ENCODE measurements around the gene SPTBN5. TPM values are rescaled to one million over a fixed set of nuclear protein-coding genes. Genes with fewer than 3 reads are reported as not detected.

Gene SPTBN5
- total RNA-seq, 1 donor from 2014 or later: 0.32 TPM

DNA sequence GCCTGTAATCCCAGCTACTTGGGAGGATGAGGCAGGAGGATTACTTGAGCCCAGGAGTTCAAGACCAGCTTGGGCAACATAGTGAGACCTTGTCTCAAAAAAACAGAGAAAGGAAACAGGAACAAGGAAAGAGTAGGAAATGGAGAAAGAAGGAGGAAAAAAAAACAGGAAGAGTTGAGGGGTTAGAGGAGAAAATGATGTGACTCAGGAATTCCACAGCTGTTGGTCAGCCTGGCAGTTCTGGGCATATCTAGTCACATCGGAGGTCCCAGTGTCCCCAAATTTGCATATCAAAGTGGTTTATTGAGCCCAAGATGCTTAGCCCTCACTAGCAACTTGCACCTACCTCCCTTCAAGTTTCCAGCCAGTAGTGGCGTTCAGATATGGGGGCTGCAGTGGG, 84.7 kb downstream of the SPTBN5 start:
- peaks cover 2% of the 10 kb centered on the region for H3K27me3 Mint-ChIP-seq (ENCODE audit: unreplicated experiment)

DNA sequence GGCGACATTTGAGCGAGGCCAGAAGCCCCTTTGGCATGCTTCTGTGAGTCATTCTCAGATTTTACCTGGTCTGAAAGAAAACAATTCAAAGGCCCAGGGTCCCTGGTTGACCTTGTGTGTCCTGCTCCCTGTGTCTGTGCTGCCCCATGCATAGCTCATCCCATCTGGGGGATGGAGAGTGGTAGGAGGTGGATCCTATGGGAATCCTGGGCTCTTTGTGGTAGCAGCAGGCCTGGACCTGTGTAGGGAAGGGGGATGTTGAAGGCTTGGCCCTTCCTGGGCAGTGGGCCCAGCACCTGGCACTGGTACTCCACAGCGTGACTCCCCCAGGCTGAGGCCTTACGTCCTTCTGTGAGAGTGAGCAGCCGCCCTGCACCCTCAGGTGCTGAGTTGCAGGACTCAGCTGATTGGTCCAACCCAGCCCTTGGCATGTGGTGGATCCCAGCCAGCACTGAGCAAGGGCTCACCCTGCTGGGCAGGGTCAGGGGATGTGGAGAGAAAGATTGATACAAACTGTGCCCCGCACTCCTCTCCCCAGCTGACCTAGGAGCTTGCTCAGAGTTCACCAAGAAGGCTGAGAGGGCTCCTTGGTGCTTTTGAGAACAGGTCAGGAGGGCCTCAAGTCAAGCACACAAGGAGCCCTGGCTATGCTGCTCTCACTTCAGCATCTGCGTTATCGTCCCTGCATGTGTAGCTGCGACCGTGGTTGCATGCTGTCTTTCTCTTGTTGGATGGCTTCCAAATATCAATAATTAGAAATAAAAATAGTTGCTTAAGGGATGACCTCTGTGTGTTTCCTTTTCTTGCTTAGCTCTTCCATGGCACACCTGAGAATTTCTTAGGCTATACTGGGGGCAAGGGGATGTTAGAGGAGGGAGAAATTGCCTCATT, 87.3 kb downstream of the SPTBN5 start:
- peaks cover 2% of the 10 kb centered on the region for H3K9me3 Mint-ChIP-seq (ENCODE audit: unreplicated experiment)
- peaks cover 2% of the 10 kb centered on the region for H3K27me3 Mint-ChIP-seq (ENCODE audit: unreplicated experiment)
- TF ChIP-seq, protein P1, sequence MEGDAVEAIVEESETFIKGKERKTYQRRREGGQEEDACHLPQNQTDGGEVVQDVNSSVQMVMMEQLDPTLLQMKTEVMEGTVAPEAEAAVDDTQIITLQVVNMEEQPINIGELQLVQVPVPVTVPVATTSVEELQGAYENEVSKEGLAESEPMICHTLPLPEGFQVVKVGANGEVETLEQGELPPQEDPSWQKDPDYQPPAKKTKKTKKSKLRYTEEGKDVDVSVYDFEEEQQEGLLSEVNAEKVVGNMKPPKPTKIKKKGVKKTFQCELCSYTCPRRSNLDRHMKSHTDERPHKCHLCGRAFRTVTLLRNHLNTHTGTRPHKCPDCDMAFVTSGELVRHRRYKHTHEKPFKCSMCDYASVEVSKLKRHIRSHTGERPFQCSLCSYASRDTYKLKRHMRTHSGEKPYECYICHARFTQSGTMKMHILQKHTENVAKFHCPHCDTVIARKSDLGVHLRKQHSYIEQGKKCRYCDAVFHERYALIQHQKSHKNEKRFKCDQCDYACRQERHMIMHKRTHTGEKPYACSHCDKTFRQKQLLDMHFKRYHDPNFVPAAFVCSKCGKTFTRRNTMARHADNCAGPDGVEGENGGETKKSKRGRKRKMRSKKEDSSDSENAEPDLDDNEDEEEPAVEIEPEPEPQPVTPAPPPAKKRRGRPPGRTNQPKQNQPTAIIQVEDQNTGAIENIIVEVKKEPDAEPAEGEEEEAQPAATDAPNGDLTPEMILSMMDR (IDR thresholded peaks at IDR 0.05; ENCODE audit: partially characterized antibody, unreplicated experiment): no peak
- H3K36me3 Mint-ChIP-seq (ENCODE audit: unreplicated experiment): no peaks in the 10 kb centered on the region
- H3K4me1 Mint-ChIP-seq (ENCODE audit: low read depth, unreplicated experiment): peaks cover 2% of the 10 kb centered on the region
- no peak for DNase-seq
- no peak overlapping the region for H3K27ac Mint-ChIP-seq (ENCODE audit: unreplicated experiment)
- H3K4me3 Mint-ChIP-seq (ENCODE audit: unreplicated experiment): no peak overlapping the region

More for the DNA sequence above, 84.7 kb downstream of the SPTBN5 start:
- no peaks in the 10 kb centered on the region for H3K36me3 Mint-ChIP-seq (ENCODE audit: unreplicated experiment)
- H3K4me3 Mint-ChIP-seq (ENCODE audit: unreplicated experiment): no peak overlapping the region
- H3K9me3 Mint-ChIP-seq (ENCODE audit: unreplicated experiment): peaks cover 2% of the 10 kb centered on the region
- TF ChIP-seq, protein P1 (IDR thresholded peaks at IDR 0.05; ENCODE audit: partially characterized antibody, unreplicated experiment): no peak
- H3K4me1 Mint-ChIP-seq (ENCODE audit: low read depth, unreplicated experiment): peaks cover 2% of the 10 kb centered on the region
- no peak overlapping the region for H3K27ac Mint-ChIP-seq (ENCODE audit: unreplicated experiment)
- no peak for DNase-seq

DNA sequence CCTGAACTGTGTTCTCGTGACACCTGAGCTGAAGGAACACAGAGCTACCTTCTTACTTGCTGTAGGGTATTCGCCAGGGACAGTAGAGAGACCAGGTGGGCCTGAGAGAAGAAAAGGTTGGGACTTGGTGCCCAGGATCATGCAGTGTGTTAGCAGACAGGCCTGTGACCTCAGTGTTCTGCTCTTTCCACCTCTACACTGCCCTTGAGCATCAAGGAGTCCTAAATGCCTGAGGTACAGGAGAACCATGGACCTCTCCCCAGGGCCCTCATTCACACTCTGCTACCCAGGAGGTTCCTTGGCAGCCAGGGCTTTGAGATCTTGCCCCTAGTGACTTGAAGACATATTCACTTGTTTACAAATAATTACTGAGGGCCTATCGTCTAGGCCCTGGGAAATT, 88.1 kb downstream of the SPTBN5 start:
- Mint-ChIP-seq H3K4me1 (ENCODE audit: low read depth, unreplicated experiment) (peaks cover 2% of the 10 kb centered on the region), H3K36me3 (ENCODE audit: unreplicated experiment) (no peaks in the 10 kb centered on the region), H3K9me3 (ENCODE audit: unreplicated experiment) (peaks cover under 1% of the 10 kb centered on the region), H3K27me3 (ENCODE audit: unreplicated experiment) (peaks cover 2% of the 10 kb centered on the region), H3K27ac (ENCODE audit: unreplicated experiment) (no peak overlapping the region), H3K4me3 (ENCODE audit: unreplicated experiment) (no peak overlapping the region)
- TF ChIP-seq, protein P1 (IDR thresholded peaks at IDR 0.05; ENCODE audit: partially characterized antibody, unreplicated experiment): no peak
- no peak for DNase-seq

DNA sequence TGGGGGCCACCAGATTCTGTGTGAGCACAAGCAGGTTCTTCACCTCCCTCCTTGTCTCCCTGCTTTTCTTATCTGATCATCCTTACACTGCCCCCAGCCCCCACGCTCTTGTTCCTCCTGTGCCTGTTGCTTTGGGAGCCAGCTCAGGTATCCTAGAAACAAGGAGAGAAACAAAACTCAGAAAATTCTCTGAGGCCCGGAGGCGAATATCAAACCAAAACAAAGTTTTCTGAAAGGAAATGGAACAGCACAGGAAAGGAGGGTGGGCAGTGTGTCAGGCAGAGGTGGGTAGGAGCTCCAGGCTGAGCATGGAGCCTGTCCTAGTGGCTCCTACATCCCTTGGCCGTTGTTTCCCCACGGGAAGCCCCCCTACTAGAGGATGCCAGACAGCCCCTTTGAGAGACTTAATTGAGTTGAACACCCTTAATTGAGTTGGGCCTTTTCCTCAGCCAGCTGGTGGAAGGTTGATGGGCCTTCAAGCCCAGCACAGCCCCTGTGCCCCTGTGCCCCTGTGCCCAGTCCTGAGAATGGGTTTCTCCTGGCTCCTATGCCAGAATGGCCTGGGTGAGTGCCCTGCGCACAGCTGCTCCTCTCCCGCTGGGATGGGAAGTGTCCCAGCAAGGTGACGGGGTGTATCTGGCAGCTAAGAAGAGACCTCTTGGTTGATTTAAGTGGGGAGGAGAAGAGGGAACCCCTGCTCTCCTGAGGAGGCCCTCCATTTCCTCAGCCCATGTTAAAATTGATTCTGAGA, 88.8 kb downstream of the SPTBN5 start:
- TF ChIP-seq, protein P1 (IDR thresholded peaks at IDR 0.05; ENCODE audit: partially characterized antibody, unreplicated experiment): no peak
- no peak overlapping the region for H3K4me3 Mint-ChIP-seq (ENCODE audit: unreplicated experiment)
- DNase-seq: no peak
- peaks cover 2% of the 10 kb centered on the region for H3K4me1 Mint-ChIP-seq (ENCODE audit: low read depth, unreplicated experiment)
- H3K36me3 Mint-ChIP-seq (ENCODE audit: unreplicated experiment): no peaks in the 10 kb centered on the region
- H3K27me3 Mint-ChIP-seq (ENCODE audit: unreplicated experiment): peaks cover 2% of the 10 kb centered on the region
- no peak overlapping the region for H3K27ac Mint-ChIP-seq (ENCODE audit: unreplicated experiment)
- H3K9me3 Mint-ChIP-seq (ENCODE audit: unreplicated experiment): no peaks in the 10 kb centered on the region
